GM18505 (cell line): ENCODE results near the gene B4GALT5.

ENCODE experiments used
- ATAC-seq: cut with Tn5 transposase; IDR thresholded peaks from one replicate; pipeline ENCODE4 v1.9.1; 2021; ENCODE audit not compliant: unreplicated experiment
- POLR2A ChIP-seq: IDR thresholded peaks from 4 replicates; pipeline ENCODE4 v1.6.1; 2011; ENCODE audit warnings: borderline replicate concordance; ENCODE audit not compliant: insufficient read depth, insufficient read length; ENCODE audit errors: extremely low read depth

The B4GALT5 gene

DNA sequence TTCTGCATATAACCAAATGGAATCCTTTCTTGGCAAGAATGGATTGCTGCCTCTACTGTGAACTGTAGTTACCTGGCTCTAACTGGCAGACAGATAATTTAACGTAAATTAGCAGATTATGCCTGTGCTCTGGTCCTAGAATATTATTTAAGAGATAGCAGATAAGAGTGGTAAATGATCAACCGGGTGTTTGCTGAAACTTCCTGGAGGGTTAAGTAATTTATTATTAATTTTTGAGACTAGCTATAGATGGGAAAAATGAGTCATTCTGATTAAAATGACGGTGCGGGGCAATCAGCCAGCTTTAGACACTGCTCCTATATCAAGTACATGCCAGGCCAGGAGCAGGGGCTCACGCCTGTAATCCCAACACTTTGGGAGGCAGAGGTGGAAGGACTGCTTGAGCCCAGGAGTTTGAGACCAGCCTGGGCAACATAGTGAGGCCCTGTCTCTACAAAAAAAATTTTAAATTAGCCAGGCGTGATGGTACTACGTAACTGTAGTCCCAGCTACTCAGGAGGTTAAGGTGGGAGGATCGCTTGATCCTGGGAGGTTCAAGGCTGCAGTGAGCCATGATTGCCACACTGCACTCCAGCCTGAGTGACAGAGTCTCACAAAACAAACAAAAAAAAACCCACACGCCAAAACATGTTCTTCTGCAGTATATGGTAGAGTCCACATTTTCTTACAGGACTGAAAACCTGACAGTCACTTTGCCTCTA, 22.6 kb downstream of the B4GALT5 start:
- no peak for TF ChIP-seq POLR2A
- no peak for ATAC-seq

DNA sequence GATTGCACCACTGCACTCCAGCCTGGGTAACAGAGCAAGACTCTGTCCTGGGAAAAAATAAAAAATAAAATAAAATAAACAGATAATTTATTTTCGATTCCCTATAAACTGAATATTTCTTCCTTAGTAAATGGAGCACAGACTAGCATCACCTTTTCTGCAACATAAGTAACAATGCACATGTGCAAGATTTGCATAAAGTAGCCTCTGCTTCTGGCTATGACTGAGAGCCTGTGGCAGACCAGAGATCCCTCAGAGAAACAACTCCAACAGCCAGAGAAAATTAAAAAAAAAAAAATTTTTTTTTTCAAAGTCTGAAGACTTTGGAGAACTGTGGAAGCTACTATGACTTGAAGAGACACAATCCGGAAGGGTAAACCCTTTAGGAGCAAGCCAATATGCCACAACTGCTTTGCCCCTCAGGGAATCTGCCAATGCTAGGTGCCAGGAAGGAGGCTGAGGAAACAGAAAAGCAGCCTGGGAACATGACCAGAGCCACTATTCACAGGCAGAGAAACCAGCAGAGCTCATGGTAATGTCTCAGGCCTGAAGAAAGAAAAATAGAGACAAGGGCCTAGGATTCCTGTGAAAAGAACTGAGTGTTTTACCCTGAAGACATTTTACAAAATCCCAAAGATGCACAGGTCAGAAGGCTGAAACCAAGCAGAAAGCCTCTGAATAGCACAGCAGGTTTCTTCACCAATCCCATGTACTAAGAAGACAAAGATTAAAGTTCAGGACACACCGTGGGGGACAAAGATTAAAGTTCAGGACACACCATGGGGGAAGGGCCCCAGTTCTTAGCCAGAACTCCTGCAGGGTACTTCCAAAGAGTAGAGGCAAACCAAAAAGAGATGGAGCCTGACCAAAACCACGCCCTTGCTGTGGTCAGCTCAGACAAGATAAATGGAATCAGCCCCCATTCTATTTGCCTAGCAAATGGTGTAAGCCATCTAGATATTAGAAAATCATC, 25.8 kb downstream of the B4GALT5 start:
- ATAC-seq = no peak
- TF ChIP-seq POLR2A = no peak

DNA sequence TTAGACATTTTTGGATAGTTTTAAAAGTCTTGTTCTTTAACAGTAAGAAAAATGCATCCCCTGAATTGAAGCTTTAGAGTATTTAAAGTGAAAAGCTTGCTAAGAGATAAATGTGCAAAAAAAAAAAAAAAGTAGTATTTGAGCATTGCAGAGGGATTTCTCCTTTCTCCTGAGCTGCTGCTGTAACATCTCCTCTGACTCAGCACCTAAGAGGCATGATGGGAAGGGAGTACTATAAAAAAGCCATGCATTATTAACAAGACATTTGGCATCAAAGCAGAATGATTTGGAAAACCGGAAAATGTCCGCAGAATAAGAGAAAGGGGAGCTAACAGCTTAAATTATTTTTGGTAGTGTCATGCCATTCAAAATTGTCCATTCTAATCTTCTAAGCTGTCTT, 27.9 kb downstream of the B4GALT5 start:
- no peak for TF ChIP-seq POLR2A
- ATAC-seq = no peak

DNA sequence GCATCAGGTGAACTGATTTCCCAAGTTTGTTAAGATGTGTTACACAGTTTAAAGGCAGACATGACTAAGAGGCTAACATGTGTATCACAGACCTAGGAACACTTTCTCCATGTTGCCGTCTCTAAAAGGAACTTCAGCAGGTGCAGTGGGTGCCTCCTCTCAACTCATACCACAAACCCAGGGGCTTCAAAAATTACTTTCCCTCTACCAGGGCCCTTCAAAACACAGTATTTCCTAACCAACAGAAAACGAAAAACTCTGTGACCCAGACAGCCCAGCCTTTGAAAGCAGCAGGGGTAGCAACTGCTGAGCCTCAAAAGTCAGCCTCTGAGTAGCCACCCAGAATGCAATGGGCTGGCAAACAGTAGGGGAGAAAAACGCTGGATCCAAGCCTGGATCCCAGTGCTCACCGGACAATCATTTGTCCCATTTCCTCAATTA, 28.5 kb downstream of the B4GALT5 start:
- no peak for TF ChIP-seq POLR2A
- ATAC-seq = no peak

DNA sequence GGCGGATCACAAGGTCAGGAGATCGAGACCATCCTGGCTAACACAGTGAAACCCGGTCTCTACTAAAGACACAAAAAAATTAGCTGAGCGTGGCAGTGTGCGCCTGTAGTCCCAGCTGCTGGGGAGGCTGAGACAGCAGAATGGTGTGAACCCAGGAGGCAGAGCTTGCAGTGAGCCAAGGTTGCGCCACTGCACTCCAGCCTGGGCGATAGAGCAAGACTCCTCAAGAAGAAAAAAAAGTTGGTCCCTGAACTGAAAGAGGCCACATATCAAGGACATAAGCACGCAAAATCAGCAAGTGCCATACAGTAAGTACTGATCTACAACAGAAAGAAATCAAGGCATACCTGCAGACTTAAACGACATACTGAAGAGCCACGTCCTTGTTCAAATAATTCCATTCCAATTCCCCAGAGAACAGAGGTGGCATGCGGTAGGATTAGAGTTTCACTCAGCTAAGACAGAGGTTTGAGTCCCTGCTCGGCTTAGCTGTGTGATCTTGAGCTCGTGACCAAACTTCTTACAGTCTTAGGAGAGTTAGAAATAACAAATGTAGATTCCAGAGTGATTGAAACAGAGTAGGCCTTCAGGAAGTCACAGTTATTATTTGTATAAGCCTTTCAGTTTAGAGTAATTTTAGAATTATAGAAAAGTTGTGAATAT, 29.2 kb downstream of the B4GALT5 start:
- no peak for TF ChIP-seq POLR2A
- ATAC-seq = no peak

DNA sequence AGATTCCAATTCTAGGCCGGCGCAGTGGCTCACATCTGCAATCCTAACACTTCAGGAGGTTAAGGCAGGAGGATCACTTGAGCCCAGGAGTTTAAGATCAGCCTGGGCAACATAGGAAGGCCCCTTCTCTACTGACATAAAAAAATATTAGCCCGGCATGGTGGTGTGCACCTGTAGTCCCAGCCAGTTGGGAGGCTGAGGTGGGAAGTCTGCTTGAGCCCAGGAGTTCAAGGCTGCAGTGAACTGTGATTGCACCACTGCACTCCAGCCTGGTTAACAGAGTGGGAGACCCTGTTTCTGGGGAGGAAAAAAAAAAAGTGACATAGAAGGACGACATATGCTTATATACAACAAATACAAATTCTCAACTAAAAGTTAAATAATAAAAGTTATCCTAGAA, 30.9 kb downstream of the B4GALT5 start:
- ATAC-seq = no peak

DNA sequence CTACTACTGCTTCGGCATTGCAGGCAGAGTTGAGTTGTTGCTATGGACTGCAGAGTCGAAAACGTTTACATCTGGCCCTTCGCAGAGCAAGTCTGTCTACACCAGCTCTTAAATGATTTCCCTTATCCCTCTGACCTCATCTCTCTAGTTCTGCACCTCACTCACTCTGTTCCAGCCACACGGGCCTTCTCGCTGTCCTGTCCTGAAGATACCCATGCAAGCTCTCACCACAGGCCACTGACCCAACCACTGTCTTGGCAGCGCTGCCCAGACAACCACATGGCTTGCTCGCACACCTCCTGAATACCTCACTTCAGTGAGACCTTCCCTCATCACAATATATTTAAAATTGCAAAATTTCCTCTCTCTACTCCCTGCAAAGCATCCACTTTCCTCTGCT, 31.4 kb downstream of the B4GALT5 start:
- no peak for TF ChIP-seq POLR2A

More for the DNA sequence above, 30.9 kb downstream of the B4GALT5 start:
- TF ChIP-seq POLR2A = no peak

DNA sequence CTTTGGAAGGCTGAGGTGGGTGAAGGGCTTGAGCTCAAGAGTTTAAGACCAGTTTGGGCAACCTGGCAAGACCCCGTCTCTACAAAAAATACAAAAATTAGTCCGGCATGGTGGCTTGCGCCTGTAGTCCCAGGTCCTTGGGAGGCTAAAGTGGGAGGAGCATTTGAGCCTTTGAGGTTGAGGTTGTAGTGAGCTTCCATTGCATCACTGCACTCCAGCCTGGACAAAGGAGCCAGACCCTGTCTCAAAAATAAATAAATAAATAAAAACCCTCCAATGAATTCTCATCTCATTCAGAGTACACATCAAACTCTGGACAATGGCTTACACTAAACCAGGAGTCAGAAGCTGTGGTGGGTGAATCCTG, 31.8 kb downstream of the B4GALT5 start:
- ATAC-seq = no peak

More for the DNA sequence above, 31.4 kb downstream of the B4GALT5 start:
- ATAC-seq = no peak

DNA sequence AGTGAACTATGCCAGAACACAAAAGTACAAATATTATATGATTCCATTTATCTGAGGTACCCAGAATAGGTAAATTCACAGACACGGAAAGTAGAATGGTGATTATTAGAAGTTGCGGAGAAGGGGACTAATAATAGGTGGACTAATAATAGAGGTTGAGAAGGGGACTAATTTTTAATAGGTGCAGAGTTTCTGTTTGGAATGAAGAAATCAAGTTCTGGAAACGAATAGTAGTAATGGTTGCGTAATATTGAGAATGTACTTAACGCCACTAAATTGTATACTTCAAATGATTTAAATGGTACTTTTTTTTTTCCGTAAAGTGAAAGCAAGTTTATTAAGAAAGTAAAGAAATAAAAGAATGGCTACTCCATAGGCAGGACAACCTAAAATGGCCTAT, 33.2 kb downstream of the B4GALT5 start:
- no peak for ATAC-seq
- TF ChIP-seq POLR2A = no peak

More for the DNA sequence above, 31.8 kb downstream of the B4GALT5 start:
- TF ChIP-seq POLR2A = no peak

DNA sequence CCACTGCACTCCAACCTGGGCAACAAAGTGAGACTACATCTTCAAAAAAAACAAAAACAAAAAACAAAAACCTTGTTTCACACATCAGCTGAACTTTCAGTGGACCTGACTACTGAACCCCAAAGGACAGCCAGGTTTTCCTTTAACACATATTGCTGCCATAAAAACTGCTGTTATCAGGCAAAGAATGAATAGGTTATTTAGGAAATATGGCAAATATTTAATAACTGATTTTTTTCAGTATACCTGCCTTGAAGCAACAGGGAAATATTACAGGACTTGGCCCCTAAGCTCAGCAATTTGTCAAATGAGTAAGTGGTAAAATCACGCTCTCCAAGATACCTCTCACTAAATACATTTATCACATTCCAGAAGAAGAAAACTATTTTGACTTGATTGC, 34.0 kb downstream of the B4GALT5 start:
- no peak for TF ChIP-seq POLR2A
- ATAC-seq = no peak

DNA sequence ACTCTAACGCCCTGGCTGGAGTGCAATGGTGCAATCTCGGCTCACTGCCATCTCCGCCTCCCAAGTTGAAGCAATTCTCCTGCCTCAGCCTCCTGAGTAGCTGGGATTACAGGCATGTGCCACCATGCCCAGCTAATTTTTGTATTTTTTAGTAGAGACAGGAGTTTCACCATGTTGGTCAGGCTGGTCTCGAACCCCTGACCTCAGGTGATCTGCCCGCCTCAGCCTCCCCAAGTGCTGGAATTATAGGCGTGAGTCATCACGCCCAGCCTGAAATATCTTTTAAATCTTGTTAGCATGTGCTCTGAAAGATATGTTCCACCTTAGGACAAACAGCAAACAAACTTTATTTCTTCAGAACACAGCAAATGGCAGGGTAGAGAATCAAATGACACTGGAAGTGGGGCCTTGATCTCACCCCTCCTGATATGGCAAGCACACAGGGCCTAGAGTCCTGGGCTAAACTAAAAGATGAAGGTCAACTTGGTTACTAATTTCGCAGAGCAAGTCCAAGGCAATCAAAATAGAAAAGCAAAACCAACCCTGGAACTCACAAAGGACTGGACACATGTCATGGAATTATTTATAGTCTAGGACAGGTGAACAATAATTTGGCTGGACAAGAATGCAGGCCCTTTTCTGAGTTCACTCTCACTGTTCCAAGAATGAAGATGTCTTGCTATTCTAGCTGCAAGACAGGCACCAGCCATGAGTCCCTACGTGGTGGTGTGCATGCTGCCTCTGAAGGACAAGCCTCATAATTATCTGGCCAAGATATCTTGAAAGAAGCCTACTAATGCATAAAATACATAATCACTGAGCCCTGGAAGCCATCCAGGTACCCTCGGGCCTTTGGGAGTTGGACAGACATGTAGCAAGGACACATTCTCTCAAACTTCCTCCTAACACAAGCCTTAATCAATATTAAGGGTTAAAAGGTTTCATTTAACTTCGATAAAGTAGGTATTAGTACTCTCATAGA, 35.6 kb downstream of the B4GALT5 start:
- no peak for TF ChIP-seq POLR2A
- no peak for ATAC-seq

DNA sequence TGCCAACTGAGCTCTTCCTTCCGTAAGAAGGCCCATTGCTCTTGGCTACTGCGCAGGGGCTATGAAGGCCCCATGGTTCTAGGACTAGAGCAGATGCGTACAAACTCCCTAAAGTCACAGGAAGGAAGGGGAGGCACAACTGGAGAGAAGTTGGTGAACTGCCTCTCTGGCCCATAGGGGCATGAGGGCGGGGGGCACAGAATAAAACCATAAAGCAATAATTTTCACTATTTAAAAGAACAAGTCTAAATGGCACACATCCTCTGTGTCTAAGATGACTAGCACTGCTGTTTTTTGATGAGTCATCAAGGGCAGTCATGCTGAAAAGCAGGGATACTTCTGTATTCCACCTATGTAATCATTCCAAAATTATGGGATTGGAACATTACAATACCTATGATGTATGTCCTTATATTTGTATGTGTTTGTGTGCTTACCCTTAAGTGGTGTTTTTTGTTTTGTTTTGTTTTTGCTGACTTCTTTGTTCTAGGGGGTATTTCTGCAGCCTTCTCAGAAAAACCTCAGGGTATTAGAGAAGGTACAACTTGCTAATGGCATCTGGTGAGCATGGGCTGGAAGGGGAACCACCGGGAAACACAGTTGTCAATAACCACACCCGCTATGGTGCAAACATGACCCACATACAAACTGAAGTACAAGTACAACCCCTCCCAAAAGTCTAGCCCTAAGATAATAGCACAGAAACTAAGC, 36.9 kb downstream of the B4GALT5 start:
- ATAC-seq = peak; percentile 56

More for the DNA sequence above, 36.9 kb downstream of the B4GALT5 start:
- TF ChIP-seq POLR2A = no peak
